Stimulated activated CD8-positive, alpha-beta memory T cell treated with anti-CD3 and anti-CD28 coated beads, Interleukin-15, amount 100 ng/mL, for 1 hour (primary cell): ENCODE data around the gene LATS2.

Experiments used
- DNase-seq: peaks from one replicate; pipeline ENCODE4 v3.0.0-alpha.2; 2020; ENCODE audit warnings: low read depth

LATS2 gene

DNA sequence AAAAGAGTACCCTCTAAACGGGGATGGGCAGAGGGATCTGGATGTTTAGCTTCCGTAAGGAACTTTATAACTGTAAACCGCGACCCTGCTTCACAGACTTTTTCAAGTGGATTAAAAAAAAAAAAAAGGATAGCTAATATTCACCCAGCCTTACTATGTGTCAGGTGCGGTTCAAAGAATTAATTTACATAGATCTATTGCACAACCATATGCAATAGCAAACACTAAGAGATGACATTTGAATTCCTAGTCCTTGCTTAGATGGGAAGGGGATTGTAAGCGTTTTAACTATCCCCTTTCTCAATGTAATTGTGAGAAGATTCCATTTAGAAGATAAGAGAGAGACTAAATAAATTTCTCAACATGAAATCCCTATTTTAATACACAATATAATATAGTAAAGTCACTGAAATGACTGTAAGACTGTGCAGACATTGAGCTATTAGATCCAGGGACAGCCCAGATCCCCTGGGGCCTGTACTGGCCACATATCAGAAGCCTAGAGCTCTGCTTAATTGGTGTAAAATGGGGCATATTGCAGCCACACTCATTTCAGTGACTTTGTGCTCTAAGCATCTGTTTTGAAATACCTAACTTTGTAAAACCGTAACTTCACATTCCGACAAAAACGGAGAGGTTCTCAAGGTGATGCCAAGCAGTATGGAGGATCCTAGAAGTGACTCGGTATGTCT, 13.6 kb downstream of the LATS2 start:
- DNase-seq: no peak

DNA sequence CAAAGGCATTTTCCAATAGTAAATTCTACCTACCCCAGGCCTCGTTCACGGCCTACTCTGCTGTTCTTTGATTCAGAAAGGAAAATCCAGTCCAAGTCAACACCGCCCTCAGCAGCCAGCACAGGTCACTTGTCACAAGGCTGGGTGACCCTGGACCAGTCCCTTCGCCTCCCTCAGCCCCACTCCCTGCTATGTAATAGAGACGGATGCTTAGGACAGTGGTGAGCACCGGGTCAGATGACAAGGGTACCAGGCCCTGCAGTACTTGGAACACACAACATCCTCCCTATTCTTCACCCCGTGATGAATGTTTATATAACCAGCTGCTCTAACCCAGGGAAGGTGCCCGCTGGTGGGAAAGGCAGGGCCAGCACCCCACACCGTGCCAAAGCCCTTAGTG, 14.3 kb downstream of the LATS2 start:
- no peak for DNase-seq

DNA sequence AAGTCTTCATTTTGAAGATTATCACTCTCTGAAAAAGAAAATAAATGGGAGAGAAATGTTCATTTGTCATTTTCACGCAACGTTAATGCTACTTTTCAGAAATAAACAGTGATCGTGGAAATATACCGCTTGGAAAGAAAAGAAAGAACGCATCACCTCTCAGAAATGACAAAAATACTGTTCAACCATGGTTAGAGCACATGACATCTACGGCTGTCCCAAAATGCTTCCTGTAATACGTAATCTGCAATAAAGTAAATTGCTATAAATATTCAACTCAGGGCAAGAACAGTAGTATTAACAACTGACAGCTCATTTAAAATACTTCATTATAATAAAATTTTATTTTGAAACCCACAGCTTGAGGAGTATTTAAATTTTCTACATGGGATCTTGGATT, 15.2 kb downstream of the LATS2 start:
- DNase-seq: no peak

DNA sequence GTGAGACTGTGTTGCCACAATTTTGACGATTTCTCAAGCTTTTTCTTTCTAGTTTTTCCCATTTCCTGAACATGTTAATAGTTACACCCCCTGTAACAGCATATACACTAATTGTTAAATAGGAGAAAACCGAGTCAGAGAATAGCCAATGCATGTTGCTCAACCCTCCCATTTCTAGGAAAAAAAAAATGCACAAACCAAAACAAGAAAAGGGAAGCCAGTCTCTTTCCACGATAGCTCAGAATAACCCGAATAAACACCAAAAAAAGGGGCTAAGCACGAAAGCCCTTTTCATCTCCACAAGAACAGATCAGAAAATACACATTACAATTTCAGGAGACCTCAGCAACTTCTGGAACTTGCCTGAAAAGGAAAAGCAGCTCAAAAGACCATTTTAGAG, 16.3 kb downstream of the LATS2 start:
- no peak for DNase-seq

DNA sequence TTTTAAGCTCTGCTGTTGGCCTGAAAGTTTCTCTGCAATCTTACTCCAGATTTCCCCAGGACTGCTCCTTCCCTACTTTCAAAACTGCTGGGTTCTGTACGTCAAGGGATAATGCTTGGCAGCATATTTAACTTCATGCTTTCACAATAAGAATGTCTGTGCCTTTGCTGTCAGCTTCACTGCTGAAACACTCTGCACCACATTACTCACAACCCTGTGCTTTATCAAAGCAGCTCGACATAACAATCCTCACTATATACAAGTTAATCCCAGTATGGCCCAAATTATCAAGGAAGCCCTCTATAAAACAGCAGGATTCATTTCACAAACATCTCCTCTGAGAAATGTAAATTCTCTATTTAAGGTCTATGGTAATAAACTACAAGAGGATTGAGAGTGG, 17.5 kb downstream of the LATS2 start:
- no peak for DNase-seq

DNA sequence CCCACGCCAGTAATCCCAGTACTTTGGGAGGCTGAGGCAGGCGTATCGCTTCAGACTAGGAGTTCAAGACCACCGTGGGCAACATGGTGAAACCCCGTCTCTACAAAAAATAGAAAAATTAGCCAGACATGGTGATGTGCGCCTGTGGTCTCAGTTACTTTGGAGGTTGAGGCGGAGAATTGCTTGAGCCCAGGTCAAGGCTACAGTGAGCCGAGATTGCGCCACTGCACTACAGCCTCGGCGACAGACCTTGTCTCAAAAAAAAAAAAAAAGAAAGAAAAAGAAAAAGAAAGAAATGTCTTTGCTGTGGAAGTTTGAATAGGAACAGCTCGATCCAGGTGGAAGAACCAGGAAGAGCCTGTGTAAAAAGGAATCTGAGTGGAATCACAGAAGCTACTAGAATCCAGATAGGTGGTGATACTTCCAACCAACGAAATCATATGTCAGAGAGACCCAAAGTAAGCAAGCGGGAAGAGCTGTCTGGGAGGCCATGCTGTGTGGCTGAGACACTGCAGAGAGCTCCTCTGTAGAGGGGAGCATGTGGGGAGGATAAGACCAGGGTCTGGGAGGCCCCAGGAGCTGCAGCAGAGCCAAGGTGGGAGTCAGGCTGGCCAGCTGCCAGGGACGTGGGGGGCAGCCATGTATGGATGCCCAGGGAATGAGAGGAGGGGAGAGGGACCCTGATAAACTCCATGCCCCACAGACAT, 21.1 kb downstream of the LATS2 start:
- no peak for DNase-seq

DNA sequence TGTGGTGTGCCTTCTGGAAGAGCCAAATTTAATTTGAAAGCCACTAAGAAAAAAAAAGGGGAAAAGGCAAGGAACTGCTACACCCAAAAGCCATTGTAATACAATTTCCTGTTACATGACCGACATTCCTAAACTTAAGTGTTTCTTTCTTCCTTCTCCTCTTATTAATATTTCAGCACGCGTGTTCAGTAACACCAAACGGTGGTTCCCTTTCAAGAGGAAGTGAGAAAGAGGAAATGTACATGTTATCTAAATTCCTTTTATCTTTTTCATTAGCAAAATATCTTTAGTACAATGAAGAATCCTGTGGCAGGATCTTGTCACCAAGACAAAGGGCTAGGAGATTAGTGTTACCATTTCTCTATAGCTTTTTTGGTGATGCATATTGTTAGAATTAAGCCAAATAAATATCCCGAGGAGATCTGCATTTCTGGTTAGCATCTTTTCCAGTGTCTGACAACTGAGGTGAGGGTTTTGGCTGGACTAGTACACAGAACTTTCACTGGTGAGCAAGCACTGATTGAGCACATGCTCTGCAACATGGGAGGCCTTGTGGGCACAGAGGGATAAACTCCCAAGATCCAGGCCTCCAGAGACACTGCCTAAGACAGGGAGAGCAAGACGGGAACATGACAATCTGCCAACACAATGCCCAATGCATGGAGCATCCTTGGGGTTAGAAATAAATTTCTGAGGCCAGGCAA, 22.1 kb downstream of the LATS2 start:
- no peak for DNase-seq

DNA sequence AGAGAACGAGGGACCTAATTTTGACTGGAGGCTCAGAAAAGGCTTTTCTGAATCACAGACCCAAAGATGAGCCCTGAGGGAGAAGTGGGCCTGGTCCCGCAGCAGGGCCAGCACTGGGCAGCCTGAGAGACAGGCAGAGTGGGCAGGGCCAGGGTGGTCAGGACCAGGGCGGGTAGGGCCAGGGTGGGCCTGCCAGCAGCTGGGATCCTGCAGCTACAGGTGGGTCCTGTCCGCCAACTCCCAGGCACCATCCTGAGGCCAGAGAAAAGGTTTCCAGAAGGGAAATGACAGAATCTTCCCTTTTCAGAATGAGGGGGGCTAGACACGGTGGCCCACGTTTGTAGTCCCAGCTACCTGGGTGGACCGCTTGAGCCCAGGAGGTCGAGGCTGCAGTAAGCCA, 23.7 kb downstream of the LATS2 start:
- DNase-seq: no peak

DNA sequence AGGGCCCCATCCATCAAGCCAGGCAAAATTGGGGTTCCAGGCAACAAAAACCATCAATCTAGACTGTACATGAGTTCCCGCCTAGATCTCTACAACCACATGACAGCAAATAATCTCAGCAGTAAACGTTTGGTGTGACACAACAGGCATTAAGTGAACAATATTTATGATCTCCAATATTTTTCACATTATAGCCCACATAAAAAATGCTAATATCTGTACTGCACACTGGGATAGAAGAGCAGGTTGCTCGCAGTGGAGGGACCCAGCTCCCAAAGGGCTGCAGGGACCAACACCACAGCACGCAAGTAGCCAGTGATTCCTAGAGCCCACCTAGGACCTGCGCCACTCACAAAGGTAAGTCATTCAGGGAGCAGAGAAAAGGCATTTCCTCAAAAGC, 25.9 kb downstream of the LATS2 start:
- no peak for DNase-seq

DNA sequence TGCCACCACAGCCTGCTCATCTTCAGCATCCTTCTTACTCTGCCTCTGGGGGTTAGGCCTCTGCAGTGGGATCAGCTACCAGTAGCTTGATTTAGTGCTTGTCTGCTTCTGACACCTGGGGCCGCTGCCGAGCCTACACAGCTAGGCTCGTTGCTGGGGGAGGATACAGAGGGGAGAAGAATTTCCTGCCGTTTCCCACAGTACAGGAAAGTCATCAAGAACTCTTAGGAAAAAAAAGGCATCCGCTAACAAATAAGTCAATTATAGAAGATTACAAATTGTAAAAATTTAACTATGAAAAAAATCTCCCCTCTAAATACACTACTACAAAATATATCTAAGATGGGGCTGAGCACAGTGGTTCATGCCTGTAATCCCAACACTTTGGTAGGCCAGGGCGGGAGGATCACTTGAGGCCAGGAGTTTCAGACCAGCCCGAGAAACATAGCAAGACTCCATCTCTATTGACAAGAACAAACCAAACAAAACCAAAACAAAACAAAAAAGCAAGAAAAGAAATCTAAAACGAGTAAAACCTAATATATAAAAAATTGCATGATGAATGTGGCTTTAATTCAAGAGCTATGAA, 26.7 kb downstream of the LATS2 start:
- DNase-seq: no peak

DNA sequence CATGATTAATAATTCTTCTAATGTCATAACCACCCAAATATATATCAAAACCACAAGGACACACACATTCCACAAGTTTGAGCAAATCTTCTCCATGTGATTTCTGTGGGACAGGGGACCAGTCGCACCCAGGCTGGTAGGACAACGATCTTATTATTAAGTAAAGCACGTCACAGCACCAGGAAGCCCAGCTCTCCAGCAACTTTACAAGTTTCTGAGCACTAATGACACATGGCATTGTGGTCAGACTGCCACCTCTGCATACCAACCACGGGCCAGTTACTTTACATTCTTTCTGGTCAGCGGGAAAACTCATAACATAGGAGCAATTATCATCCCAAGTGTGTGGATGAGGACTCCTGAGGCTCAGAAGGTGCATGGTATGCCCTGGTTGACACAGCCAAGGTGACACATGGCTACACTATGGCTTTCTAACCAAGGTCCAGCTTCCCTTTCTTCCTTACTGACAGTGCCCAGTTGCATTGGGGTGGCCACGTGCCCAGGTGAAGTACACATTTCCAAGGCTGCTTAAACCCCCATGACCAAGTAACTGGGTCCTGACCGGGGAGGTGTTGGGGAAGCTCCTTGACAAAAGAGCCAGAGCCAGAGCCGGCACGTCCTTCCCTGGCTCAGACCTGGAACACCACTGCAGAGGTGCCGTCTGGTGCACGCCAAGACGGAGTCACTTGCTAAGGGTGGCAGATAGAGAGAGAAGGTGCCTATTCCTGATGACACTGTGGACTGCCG, 27.4 kb downstream of the LATS2 start:
- no peak for DNase-seq

DNA sequence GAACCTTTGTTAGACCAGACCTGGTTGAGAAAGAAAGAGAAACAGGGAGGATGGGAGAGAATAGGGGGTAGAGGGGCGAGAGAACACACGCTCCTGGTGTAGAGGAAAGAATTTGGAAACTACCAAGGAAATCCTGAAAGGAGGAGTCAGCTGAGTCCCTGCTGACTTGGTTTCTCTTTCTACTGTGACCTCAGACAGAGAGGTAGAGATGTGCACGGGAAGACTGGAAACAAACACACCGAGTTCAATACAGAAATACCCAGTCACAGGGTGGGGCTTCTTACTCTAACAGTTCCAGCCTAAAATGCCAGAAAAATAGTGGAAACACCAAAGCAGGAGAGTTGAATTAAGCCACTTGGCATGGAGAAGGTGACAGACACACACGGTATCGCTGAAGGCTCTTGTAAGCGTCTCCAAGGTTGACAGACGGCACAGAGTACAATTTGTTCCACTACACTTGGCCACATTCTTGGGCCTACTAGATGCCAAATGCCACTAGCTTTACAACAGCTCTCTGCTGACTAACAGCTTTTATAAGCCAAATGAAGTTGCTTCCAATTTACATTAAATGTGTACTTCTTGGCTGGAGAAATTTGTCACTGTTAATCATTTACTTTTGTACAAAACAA, 28.1 kb downstream of the LATS2 start:
- no peak for DNase-seq

DNA sequence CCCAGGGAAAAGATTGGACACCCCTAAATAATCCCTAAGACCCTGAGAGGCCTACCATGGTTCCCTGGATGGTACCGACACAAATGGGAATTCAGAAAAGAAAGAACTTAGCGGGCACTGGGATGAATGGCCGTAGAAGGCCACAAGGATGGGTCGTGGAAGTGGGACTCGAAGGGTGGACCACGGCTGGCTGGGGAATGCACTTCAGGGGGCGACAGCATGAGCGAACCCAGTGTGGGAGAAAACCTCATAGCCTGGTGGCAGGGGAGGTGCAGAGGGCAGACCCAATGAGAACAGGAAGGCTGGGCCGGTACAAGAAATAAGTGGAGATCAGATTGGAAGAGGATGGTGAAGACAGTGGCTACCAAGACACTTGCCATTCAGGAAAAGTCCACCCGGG, 28.7 kb downstream of the LATS2 start:
- no peak for DNase-seq

DNA sequence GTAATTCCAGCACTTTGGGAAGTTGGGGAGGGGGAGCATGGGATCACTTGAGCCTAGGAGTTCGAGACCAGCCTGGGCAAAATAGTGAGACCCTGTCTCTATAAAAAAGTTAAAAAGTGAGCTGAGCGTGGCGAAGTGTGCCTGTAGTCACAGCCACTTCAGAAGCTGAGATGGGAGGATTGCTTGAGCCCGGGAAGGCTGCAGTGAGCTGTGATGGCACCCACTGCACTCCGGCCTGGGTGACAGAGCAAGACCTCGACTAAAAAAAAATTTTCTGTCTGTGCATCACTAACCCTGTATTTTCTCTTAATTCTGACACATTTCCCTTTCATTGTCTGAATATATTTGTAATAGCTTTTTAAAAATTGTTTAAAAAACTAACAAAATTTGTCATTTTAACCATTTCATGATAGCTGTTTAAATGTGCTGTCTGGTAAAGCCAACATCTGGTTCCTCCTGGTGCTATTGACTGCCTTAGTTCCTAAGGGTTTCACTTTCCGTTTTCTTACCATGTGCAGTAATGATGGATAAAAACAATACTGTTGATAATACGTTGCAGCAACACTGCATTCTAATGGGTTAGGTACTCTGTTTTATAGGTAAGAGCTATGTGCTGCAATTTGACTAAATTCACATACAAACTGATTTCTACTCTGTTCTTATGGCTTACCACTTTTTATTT, 29.7 kb downstream of the LATS2 start:
- no peak for DNase-seq

DNA sequence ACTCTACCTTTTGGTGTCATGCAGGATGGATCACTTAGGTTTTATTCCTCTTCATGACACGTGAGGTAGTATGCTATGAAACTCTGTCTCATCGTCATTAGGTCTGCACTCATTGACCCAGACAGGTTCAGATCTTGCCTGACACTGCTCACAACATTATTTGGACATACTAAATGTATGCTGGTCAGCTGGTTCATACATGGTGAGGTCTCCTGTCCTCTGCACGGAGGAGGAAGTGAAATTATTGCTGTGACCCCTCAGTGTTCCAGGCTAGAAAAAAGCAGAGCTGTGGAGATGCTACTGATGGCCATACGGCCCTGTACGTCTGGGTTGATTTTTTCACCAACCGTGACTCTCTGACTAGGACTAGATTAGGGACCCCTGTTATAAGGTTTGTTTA, 35.8 kb downstream of the LATS2 start:
- no peak for DNase-seq

DNA sequence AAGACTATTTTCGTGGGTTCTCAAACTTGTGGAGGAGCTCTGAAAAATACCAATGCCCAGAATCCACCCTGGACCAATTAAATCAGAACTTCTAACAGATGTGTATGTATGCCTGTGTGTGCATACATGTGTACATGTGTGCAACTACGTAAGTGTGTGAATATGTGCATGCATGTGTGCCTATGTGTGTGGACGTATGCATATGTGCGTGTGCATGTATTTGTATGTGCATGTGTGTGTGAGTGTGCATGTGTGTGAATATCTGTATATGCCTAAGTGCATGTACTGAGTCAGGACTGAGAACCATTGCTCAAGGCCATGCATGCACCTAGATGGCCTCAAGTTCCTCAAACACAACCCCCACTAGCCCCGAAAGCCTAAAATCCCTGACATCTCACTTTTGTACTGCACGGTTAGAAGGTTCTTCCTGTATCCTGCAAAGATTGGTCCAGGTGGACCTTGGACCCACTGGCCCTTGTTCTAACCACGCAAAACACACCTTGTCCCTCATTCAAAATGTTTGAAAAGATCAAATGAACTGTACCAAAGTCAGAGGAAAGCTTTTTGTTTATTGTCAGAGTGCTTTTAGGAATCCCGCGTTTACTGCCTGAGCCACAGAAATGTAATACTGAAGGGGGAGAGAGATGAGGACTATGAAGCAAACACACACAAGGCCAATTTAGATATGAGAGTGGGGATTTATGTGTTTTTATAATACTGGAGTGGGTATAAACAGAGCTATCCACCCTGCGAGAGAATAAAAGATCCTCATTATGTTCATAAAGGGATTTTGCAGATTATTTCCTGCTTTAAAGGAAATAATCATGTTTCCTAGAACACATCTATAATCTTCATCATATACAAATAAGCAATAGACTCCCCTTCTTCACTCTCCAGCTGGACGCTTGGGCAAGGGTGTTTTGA, 39.1 kb downstream of the LATS2 start:
- DNase-seq: no peak

DNA sequence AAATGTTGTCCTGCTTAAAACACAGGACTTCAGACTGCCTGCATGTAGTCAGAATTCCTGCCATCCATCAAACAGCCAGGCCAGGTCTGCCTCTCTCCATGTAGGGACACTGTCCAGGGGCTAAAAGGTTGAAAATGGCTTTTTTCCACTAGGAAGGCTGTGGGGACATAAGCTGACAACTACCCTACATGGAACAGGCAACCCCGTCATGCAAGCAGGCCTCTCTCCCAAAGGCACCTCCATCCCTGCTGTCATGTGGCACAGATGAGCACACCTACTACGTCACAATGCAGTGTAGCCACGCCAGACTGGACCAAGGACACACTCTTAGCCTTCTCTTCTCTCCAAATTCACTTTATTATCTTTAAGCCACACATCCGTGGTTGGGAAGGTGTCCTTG, 40.8 kb downstream of the LATS2 start:
- no peak for DNase-seq

DNA sequence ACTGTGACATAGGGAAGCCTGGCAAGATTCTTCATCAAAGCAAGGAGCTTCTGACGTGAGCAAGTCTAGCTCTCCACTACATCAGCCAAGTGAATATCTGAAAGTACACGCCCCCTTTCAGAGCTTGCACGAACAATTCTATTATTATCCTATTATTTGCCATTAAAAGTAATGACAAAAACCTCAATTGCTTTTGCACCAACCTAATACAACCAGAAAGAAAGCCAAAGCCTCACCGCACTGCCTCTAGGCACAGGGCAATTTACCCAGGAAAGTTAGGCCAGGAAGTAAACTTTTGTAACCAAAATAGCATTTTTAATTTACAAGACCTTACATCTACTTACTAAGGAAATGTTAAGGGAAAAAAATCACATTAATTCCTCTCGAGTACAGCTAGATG, 41.2 kb downstream of the LATS2 start:
- no peak for DNase-seq

DNA sequence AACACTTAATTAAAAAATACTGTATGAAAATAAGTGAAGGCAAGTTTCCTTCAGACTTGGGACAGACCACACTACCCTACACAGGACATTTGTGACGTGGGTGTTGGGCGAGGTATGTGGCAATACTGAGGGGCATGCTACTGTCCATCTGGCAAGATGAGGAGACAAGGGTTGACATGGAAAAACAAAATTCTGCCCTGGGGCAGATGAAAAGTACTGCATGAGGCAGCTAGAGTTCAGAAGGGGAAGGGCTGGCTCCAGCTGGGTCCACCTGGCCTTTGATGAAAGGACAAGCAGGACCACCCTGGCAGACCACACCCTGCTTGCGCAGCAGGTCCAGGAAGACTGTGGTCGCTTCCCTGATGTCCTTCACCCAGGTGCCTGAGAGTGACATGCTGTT, 43.2 kb downstream of the LATS2 start:
- no peak for DNase-seq

DNA sequence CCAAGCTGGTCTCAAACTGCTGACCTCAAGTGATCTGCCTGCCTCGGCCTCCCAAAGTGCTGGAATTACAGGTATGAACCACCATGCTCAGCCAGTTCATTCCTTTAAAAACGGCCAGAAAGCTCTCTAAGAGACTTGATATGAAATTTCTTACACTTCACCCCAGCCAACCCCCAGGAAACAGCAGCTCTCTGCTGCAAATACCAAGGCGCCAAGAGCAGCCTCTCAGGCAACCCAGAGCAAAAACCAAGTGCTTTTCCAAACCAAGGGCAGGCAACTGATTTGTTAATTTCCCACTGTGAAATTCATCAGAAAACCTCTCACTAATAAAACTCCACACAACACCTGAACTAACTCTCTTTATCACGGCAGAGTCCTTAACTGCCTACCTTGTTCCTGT, 44.9 kb downstream of the LATS2 start:
- DNase-seq: no peak
